ENCODE results near the gene DPP6.
"Not testable (repeated sequence)": the region's sequence is repeated elsewhere in the genome, so short reads cannot be mapped to it uniquely, and the experiment has no call there.

DPP6 gene

GRCh38 chr7:154917808-154918160 is 865.6 kb downstream of the DPP6 start:
- no peak for FAIRE-seq

GRCh38 chr7:154918266-154918665 is 866.1 kb downstream of the DPP6 start:
- FAIRE-seq: no peak

GRCh38 chr7:154918741-154919140 is 866.5 kb downstream of the DPP6 start:
- FAIRE-seq: no peak

- FAIRE-seq: no peak
Measured at GRCh38 chr7:154919344-154920225, 867.4 kb downstream of the DPP6 start.

GRCh38 chr7:154922472-154922871 is 870.3 kb downstream of the DPP6 start:
- FAIRE-seq: not testable (repeated sequence)

- FAIRE-seq: peak; percentile 95
Measured at GRCh38 chr7:154927624-154928125, 875.5 kb downstream of the DPP6 start.

GRCh38 chr7:154928136-154929005 is 876.2 kb downstream of the DPP6 start:
- peak; percentile 99 for FAIRE-seq

GRCh38 chr7:154929006-154929726 is 877.0 kb downstream of the DPP6 start:
- no peak for FAIRE-seq

- FAIRE-seq: no peak
Measured at GRCh38 chr7:154931906-154932305, 879.7 kb downstream of the DPP6 start.

GRCh38 chr7:154934353-154934952 is 882.3 kb downstream of the DPP6 start:
- not testable (repeated sequence) for FAIRE-seq

- FAIRE-seq: no peak
Measured at GRCh38 chr7:154937837-154938236, 885.6 kb downstream of the DPP6 start.

GRCh38 chr7:154942691-154943090 is 890.5 kb downstream of the DPP6 start:
- FAIRE-seq: no peak

Measured in G401.6 (cell line).